Cardiac fibroblast (primary cell): Measurements from ENCODE around the gene LRRC7.

Experiments
- DNase-seq, 2 donors: peaks; one replicate each; pipeline versions ENCODE4 v3.0.0 to v3.0.0-alpha.2; 2010; ENCODE audit warnings: low read depth in 2 of 2
- H3K4me3 ChIP-seq, 2 donors: replicated peaks in 1 of 2; 1 replicate in 1 of 2; 2 replicates in 1 of 2; pipeline ENCODE4 v1.5.1; 2011; ENCODE audit warnings: low read depth in 2 of 2, low read length in 2 of 2, mild to moderate bottlenecking in 2 of 2, moderate library complexity in 1 of 2
- TF ChIP-seq, protein P1 (sequence below): IDR thresholded peaks from one replicate; pipeline ENCODE4 v1.5.1; 2011; ENCODE audit warnings: low read depth, mild to moderate bottlenecking, low read length, inconsistent platforms

LRRC7 gene

DNA sequence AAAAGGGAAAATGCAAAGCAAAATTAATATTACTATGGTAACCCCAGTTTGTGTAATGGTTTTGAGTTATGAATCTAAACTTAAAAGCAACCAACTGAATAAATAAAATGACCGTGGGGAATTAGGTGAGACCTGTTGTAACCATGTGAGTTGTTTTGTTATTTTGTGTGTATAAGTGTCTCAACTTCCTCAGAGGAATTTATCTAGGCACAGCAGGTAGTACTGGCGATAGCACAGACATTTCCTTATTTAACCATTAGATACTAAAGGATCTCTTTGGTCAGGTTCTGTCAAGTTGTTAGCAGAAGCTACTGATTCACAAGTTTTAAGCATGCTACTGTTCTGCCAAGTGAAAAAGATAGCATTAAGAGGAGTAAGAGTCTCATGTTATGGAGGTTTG, 39.3 kb upstream of the LRRC7 start:
- no peak for DNase-seq
- TF ChIP-seq, protein P1, sequence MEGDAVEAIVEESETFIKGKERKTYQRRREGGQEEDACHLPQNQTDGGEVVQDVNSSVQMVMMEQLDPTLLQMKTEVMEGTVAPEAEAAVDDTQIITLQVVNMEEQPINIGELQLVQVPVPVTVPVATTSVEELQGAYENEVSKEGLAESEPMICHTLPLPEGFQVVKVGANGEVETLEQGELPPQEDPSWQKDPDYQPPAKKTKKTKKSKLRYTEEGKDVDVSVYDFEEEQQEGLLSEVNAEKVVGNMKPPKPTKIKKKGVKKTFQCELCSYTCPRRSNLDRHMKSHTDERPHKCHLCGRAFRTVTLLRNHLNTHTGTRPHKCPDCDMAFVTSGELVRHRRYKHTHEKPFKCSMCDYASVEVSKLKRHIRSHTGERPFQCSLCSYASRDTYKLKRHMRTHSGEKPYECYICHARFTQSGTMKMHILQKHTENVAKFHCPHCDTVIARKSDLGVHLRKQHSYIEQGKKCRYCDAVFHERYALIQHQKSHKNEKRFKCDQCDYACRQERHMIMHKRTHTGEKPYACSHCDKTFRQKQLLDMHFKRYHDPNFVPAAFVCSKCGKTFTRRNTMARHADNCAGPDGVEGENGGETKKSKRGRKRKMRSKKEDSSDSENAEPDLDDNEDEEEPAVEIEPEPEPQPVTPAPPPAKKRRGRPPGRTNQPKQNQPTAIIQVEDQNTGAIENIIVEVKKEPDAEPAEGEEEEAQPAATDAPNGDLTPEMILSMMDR, result no peak
- no peak overlapping the region for H3K4me3 ChIP-seq

DNA sequence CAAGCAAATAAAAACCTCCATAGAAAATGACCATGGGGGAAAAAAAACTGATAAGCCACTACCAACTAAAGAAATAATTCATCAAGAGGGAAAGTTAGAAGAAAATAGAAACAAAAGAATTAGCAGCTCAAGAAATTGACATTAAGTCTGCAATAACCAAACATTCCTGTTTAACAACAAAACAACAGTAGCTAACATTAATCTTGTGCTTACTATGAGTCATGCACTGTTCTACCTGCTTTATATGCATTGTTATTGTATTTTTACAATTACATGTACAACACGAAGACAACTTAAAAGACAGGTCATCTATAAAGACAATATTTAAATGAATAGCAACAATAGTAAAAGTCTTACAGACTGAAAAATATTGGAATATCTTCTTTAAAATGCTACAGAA, 34.4 kb upstream of the LRRC7 start:
- H3K4me3 ChIP-seq, result no peak overlapping the region
- no peak for DNase-seq
- TF ChIP-seq, protein P1, result no peak

DNA sequence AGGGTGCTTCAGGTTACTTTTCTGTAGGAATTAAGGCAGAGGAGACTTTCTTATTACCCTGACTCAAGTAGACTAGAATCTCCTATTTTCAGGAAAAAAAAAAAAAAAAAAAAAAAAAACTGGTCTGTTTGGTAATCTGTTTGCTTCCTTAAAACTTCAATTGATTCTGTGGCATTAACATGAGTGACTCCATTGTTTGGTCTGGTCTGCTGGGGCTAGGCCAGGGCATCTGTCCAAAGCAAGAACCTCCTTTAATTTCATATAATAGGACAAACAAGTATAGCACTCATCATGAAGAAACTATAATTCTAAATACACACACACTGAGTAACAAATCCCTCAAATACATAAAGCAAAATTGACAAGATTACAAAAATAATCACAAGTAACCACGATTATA, 32.9 kb upstream of the LRRC7 start:
- TF ChIP-seq, protein P1, result no peak
- DNase-seq, result no peak

DNA sequence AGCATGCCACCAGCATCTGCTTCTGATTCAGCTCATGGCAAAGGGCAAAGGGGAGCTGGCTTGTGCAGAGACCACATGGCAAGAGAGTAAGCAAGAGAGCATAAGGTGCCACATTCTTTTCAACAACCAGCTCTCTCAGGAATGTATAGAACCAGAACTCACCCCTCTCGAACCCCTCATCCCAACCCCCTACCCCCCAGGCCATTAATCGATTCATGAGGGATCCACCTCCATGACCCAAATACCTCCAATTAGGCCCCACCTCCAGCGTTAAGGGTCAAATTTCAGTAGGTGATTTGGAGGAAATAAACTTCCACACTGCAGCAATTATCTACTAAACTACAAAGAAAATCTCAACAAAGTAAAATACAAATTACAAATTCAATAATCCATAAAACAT, 32.2 kb upstream of the LRRC7 start:
- TF ChIP-seq, protein P1, result no peak
- H3K4me3 ChIP-seq, result no peak overlapping the region
- no peak for DNase-seq

More for the DNA sequence above, 32.9 kb upstream of the LRRC7 start:
- H3K4me3 ChIP-seq, result no peak overlapping the region

DNA sequence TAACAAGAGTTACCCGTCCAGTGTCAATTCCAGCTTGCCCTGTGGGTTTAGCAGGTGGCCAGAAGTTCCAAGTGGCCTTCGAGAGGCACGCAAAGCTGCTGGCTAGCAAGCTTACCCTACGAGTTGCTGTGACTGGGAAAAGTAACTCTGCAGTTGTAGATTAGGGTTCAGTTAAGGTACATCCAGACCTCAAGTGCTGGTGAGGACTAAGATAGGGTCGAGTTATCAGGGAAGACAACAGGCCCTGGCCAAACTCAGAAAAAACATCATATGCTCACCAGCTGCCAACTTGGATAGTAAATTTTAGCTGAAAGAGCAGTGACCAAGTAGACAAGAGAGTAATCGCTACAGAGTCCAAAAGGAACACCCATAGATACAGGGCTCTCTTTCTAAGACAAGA, 27.7 kb upstream of the LRRC7 start:
- no peak for DNase-seq
- H3K4me3 ChIP-seq, result no peak overlapping the region
- TF ChIP-seq, protein P1, result no peak

DNA sequence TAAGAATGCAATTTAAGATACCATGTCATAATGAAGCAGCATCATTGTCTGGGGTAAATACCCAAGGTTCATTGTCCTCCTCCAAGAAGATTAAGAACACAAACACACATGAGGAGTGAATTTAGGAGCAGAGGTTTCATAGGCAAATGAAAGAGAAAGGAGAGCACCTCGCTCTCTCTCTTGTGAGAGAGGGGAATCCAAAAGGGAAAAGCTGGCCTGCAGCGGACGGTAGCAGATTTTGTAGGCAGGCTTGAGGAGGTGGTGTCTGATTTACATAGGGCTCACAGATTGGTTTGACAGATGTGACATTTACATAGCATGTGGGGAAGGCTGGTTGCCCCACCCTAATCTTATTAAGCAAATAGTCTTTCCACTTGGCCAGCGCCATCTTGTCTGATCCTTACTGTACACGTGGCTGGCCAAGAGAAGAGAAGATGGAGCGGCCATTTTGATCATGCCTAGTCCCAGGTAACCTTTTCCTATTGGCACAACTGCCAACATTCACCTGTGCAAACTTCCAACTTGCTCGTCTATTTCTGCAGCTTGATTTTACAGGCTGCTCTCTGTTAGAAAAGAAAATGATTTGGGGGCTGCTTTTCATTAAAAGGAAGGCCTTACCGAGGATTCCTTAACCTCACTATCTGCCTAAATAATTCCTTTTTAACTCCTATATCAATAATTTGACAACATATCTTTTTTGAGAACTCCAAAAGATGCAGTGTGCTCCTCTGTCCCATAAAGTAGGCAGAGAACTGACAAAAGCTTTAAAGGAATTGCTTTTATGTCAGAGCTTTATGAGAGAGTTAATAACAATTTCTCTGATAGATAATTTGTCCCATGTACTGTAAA, 16.0 kb upstream of the LRRC7 start:
- TF ChIP-seq, protein P1, result no peak
- H3K4me3 ChIP-seq, result no peak overlapping the region
- no peak for DNase-seq
